Bronchial epithelial cell (primary cell): ENCODE measurements around the gene SEPTIN10. TPM values are rescaled to one million over a fixed set of nuclear protein-coding genes. Genes with fewer than 3 reads are reported as not detected.

Experiments used
- DNase-seq: peaks from one replicate; pipeline ENCODE4 v3.0.0-alpha.2; 2010; ENCODE audit warnings: low read depth
- FAIRE-seq: peaks from 2 replicates; lab custom pipeline; 2011; peaks lifted over from hg19 to GRCh38; lab: Jason Lieb, UNC
- H3K27me3 ChIP-seq: 2 replicates; pipeline ENCODE4 v1.5.1; 2011; ENCODE audit warnings: low read length; ENCODE audit not compliant: control insufficient read depth, insufficient read depth
- H3K36me3 ChIP-seq: 2 replicates; pipeline ENCODE4 v1.5.1; 2011; ENCODE audit warnings: low read length; ENCODE audit not compliant: control insufficient read depth, insufficient read depth
- H3K4me3 ChIP-seq: 2 replicates; pipeline ENCODE4 v1.5.1; 2011; ENCODE audit warnings: mild to moderate bottlenecking, low read depth, low read length, control low read depth
- CTCF ChIP-seq: IDR thresholded peaks from 2 replicates; pipeline ENCODE4 v1.5.1; 2011; ENCODE audit warnings: mild to moderate bottlenecking, moderate library complexity, low read length, control low read depth, inconsistent platforms; ENCODE audit not compliant: insufficient read depth, severe bottlenecking
- total RNA-seq: library from RNA; depleted of rRNA; stranded (reverse); fragments of >200 nt; gene quantifications from 2 replicates; pipeline ENCODE4 v1.2.1, GENCODE V29; 2014

SEPTIN10 gene
- total RNA-seq, 1 donor from 2014 or later: 62.4 TPM

- TF ChIP-seq CTCF: no peak
- Histone ChIP-seq H3K4me3 (no peak overlapping the region), H3K27me3 (no peaks in the 10 kb centered on the region), H3K36me3 (no peaks in the 10 kb centered on the region)
- DNase-seq: no peak
- no peak for FAIRE-seq
These were observed 21.9 kb upstream of the SEPTIN10 start for GRCh38 chr2:109635426-109636304.

GRCh38 chr2:109633284-109633961, 19.7 kb upstream of the SEPTIN10 start:
- FAIRE-seq (no peak), DNase-seq (no peak)
- Histone ChIP-seq H3K27me3 (no peaks in the 10 kb centered on the region), H3K36me3 (no peaks in the 10 kb centered on the region), H3K4me3 (no peak overlapping the region)
- TF ChIP-seq CTCF: no peak

- DNase-seq (no peak), FAIRE-seq (no peak)
- Histone ChIP-seq H3K36me3 (no peaks in the 10 kb centered on the region), H3K27me3 (no peaks in the 10 kb centered on the region), H3K4me3 (no peak overlapping the region)
- no peak for TF ChIP-seq CTCF
These were observed 18.5 kb upstream of the SEPTIN10 start for GRCh38 chr2:109632158-109632789.

- FAIRE-seq: no peak
- TF ChIP-seq CTCF: no peak
- H3K36me3 ChIP-seq: no peaks in the 10 kb centered on the region
- no peak overlapping the region for H3K4me3 ChIP-seq
- H3K27me3 ChIP-seq: no peaks in the 10 kb centered on the region
- no peak for DNase-seq
These were observed 18.0 kb upstream of the SEPTIN10 start for GRCh38 chr2:109631741-109632140.

GRCh38 chr2:109630441-109631430, 17.0 kb upstream of the SEPTIN10 start:
- no peak for DNase-seq
- H3K36me3 ChIP-seq: no peaks in the 10 kb centered on the region
- FAIRE-seq: no peak
- H3K4me3 ChIP-seq: no peak overlapping the region
- no peak for TF ChIP-seq CTCF
- H3K27me3 ChIP-seq: no peaks in the 10 kb centered on the region
